Measurements from ENCODE around the gene TOM1L2. TPM values are rescaled to one million over a fixed set of nuclear protein-coding genes. Genes with fewer than 3 reads are reported as not detected.

TOM1L2 gene
- total and polyA plus RNA-seq, 2 donors from 2014 or later = 28.2 to 59.4 TPM

DNA sequence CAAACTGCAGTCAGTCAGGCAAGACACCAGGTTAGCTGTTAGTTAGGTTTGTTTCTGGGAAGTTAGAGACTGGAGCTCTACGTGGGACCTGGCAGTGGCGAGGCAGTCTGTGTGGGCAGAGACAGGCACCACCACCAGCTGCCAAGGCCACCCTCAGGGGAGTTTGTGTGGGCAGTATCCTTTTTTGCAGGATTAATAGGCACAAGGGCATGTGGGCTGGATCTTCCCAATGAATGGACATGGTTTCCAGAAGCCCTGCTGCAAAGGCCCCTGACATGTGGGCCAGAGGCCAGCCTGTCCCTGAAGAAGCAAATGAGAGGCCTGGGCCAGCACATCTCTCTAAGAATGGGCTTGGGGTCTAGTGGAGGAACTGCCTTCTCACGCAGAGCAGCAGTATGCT is 116.2 kb downstream of the TOM1L2 start:
- TF ChIP-seq, protein P1, sequence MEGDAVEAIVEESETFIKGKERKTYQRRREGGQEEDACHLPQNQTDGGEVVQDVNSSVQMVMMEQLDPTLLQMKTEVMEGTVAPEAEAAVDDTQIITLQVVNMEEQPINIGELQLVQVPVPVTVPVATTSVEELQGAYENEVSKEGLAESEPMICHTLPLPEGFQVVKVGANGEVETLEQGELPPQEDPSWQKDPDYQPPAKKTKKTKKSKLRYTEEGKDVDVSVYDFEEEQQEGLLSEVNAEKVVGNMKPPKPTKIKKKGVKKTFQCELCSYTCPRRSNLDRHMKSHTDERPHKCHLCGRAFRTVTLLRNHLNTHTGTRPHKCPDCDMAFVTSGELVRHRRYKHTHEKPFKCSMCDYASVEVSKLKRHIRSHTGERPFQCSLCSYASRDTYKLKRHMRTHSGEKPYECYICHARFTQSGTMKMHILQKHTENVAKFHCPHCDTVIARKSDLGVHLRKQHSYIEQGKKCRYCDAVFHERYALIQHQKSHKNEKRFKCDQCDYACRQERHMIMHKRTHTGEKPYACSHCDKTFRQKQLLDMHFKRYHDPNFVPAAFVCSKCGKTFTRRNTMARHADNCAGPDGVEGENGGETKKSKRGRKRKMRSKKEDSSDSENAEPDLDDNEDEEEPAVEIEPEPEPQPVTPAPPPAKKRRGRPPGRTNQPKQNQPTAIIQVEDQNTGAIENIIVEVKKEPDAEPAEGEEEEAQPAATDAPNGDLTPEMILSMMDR (IDR thresholded peaks at IDR 0.05; ENCODE audit: borderline replicate concordance, extremely low read depth, insufficient read depth) = no peak
- FAIRE-seq = no peak
- Histone ChIP-seq H3K27me3 (ENCODE audit: control insufficient read depth, insufficient read depth, low read length) (no peaks in the 10 kb centered on the region), H3K9ac (ENCODE audit: low read length in 3 of 3) (peak overlapping the region in 1 of 3 donors; percentile 1), H3K27ac (ENCODE audit: low read depth in 2 of 2, low read length in 2 of 2) (peak overlapping the region in 1 of 2 donors; percentile 44), H3K4me3 (ENCODE audit: low read length in 3 of 3) (no peak overlapping the region), H3K4me1 (ENCODE audit: control insufficient read depth in 2 of 3, insufficient read depth in 2 of 3, low read depth in 1 of 3, low read length in 3 of 3) (peaks cover 2 to 16% (median 12%) of the 10 kb centered on the region in 3 donors), H3K9me3 (ENCODE audit: control insufficient read depth in 2 of 3, insufficient read depth in 1 of 3, low read length in 3 of 3) (no peaks in the 10 kb centered on the region), H3K36me3 (ENCODE audit: control insufficient read depth in 2 of 3, insufficient read depth in 3 of 3, low read length in 3 of 3) (peaks cover 0 to under 1% (median 0%) of the 10 kb centered on the region in 3 donors)
- no peak for DNase-seq
- intact Hi-C loops (cut with DNase I) = no loop called here

DNA sequence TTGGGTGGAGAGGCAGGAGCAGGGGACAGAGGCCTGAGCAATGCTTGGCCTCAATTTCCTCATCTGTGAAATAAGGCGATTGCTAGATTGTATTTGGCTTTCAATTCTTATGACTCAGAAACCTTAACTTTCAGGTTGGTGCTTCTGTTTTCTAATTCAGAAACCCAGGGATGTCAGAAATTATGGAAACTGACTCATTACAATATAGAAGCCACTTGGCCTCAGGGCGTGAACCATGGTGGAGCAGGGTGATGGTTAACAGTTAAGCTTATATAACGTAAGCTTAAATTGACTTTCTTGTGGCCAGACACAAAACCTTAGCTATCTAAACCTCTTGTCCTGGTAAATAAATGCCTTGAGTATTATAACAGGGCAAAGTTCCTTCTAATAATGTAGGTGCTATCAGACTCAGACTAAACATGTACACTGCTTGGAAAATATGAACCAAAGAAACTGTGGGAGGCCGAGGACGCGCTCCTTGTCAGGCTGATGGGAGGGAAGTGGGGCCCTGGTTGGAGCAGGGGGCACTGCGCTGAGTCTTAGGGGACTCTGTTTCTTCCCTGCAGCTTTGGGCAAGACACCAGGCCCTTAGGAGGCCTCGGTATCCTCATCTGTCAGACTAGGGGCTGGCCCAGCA is 118.3 kb downstream of the TOM1L2 start:
- peaks cover 2 to 24% (median 21%) of the 10 kb centered on the region in 3 donors for H3K4me1 ChIP-seq (ENCODE audit: control insufficient read depth in 2 of 3, insufficient read depth in 2 of 3, low read depth in 1 of 3, low read length in 3 of 3)
- no peak overlapping the region for H3K4me3 ChIP-seq (ENCODE audit: low read length in 3 of 3)
- DNase-seq = no peak
- H3K27me3 ChIP-seq (ENCODE audit: control insufficient read depth, insufficient read depth, low read length) = no peaks in the 10 kb centered on the region
- intact Hi-C loops (cut with DNase I) = no loop called here
- no peak for FAIRE-seq
- no peaks in the 10 kb centered on the region for H3K9me3 ChIP-seq (ENCODE audit: control insufficient read depth in 2 of 3, insufficient read depth in 1 of 3, low read length in 3 of 3)
- TF ChIP-seq, protein P1 (IDR thresholded peaks at IDR 0.05; ENCODE audit: borderline replicate concordance, extremely low read depth, insufficient read depth) = no peak
- no peaks in the 10 kb centered on the region for H3K36me3 ChIP-seq (ENCODE audit: control insufficient read depth in 2 of 3, insufficient read depth in 3 of 3, low read length in 3 of 3)
- H3K9ac ChIP-seq (ENCODE audit: low read length in 3 of 3) = no peak overlapping the region
- no peak overlapping the region for H3K27ac ChIP-seq (ENCODE audit: low read depth in 2 of 2, low read length in 2 of 2)

DNA sequence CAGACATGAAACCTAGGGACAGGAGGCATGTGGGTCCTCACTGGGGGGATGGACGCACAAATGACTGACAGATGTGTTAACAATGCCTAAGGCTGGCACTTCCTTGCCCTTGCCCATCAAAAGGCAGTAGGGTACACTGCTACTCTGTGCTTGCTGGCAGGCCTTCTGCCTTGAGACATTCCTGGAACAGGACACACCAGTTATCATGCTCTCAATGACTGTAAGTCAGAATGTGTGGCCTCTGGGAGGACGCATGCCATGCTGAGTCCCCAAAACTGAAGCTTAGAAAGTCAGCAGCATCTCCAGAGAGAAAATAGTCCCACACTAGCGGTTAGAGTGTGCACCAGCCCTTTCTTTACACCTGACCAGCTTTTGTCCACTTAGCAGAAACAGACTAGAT is 119.3 kb downstream of the TOM1L2 start:
- Histone ChIP-seq H3K27me3 (ENCODE audit: control insufficient read depth, insufficient read depth, low read length) (no peaks in the 10 kb centered on the region), H3K9ac (ENCODE audit: low read length in 3 of 3) (no peak overlapping the region), H3K9me3 (ENCODE audit: control insufficient read depth in 2 of 3, insufficient read depth in 1 of 3, low read length in 3 of 3) (no peaks in the 10 kb centered on the region), H3K4me3 (ENCODE audit: low read length in 3 of 3) (no peak overlapping the region), H3K27ac (ENCODE audit: low read depth in 2 of 2, low read length in 2 of 2) (no peak overlapping the region), H3K4me1 (ENCODE audit: control insufficient read depth in 2 of 3, insufficient read depth in 2 of 3, low read depth in 1 of 3, low read length in 3 of 3) (peaks cover 2 to 29% (median 21%) of the 10 kb centered on the region in 3 donors), H3K36me3 (ENCODE audit: control insufficient read depth in 2 of 3, insufficient read depth in 3 of 3, low read length in 3 of 3) (no peaks in the 10 kb centered on the region)
- DNase-seq (no peak), FAIRE-seq (no peak)
- TF ChIP-seq, protein P1 (IDR thresholded peaks at IDR 0.05; ENCODE audit: borderline replicate concordance, extremely low read depth, insufficient read depth) = no peak
- intact Hi-C loops (cut with DNase I) = no loop called here

Measured in kidney (tissue), 14 donors.